Central memory CD4-positive, alpha-beta T cell (primary cell): ENCODE measurements around the gene RAB31.

Experiments used
- DNase-seq: peaks from one replicate; pipeline ENCODE4 v3.0.0; 2022

The RAB31 gene

DNA sequence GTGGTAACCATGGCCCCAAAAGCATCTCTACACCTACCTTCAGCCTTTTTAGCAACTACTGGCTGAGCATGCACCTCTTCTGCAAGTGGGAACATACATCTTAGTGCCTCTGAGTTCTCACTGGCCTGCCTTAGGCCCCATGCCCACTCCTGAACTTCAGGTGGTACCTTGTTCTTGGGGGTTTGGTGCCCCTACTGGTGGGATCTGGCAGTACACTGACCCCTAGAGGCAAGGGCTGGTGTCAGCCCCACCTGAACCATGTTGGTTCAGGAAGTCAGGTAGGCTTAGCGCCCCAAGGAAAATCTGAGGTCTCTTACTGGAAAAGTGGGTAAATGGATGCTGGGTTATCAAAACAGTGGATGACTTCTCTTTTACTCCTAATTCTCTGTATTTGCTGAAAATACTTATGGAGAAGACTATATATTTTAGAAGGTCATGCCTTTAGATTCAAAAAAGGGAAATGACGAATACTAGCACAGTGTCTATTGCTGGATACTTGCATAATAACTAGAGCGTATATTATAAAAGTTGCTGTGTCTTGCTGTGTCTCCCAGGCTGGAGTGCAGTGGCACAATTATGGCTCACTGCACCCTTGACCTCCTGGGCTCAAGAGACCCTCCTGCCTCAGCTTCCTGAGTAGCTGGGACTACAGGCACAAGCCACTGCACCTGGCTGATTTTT lies 84.6 kb downstream of the RAB31 start:
- no peak for DNase-seq

DNA sequence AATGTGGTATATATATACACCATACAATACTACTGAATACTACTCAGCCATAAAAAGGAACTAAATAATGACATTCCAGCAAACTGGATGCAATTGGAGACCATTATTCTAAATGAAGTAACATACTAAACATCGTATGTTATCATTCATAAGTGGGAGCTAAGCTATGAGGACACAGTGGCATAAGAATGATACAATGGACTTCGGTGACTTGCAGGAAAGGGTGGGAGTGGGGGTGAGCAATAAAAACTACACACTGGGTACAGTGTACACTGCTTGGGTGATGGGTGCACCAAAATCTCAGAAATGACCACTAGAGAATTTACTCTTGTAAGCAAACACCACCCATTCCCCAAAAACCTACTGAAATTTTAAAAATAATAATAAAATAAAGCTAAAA lies 87.9 kb downstream of the RAB31 start:
- DNase-seq: no peak

DNA sequence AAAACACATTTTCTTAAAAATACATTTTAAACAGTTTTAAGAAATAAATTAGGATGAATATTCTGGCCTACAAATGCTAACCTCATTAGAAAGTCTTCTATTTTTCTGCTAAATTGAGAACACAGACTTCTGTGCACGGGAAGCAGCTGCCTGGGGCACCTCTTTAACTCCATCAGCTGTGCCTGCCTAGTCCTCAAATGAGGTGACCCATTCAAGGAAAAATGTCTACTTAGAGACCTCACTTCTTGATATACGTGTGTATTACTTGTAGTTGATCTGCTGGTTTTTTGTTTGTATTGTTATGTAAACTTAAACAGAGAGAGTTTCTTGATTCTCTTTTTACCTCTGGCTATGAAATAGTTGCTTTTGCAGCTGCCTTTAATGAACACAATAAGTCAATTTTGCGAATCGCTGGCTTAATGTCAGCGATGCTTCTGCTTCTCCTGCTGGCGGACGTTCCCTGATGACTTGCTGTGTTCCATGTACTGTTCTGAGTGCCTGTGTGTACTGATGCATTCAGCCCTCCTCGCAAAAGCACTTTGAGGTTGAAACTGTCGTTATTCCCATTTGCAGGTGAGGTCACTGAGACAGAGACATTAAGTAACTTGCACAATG lies 88.9 kb downstream of the RAB31 start:
- DNase-seq: no peak

DNA sequence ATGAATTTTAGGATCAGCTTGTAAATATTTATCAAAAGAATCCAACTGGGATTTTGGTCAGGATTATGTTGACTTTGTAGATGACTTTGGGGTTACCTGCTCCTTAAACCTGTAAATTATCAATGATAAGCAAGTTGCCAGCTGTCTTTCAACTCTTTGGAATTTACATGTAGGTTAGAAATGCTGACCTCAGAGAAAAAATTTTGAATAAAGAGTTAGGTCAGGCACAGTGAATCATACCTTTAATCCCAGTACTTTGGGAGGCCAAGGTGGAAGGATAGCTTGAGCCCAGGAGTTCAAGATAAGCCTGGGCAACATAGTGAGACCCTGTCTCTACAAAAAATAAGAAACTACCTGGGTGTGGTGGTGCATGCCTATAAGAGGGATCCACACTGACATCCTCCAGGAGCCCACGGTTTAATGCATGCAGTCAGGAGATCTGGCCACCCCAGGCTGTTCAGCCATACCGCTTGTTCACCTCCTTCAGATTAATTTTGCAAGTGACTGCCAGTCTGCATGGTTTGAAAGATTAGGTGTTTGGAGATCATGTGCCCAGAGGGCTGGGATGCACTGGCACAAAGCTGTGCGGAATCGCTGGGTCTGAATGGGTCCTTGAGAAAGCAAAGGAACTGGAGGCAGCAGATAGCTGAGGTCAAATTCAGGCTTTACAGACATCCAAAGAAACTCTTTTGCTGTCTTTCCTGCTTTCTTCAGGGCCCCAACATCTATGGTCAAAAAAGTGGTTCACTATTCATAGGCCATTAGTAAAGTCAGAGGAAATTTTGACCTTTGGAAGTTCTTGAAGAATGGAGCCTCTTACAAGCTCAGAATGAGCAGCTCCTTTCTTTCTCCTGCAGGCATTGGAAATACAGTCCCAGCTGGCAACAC lies 94.3 kb downstream of the RAB31 start:
- DNase-seq: no peak

DNA sequence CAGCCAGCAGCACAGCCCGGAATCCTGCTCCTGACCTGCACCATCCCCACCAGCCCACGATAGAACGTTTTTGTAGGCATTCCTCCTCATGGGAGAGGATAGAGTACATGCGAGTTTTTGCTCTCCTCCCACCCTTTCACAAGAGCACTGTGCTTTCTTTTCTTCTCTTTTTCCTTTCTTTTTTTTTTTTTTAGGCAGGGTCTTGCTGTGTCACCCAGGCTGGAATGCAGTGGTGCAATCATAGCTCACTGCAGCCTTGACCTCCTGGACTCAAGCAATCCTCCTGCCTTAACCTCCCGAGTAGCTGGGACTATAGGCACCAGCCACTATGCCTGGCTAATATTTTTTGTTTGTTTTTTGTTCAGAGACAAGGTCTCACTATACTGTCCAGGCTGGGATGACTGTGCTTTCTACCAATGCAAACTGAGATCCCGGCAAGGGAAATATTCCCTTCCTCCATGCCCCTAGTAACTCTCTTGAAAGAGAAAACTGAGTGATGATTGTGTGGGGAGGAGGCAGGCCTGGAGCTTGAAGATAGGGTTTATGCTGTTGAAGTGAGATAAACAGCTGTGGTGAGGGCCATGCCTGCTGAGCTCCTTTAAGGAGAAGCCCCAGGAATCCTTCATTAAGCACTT lies 95.1 kb downstream of the RAB31 start:
- no peak for DNase-seq

DNA sequence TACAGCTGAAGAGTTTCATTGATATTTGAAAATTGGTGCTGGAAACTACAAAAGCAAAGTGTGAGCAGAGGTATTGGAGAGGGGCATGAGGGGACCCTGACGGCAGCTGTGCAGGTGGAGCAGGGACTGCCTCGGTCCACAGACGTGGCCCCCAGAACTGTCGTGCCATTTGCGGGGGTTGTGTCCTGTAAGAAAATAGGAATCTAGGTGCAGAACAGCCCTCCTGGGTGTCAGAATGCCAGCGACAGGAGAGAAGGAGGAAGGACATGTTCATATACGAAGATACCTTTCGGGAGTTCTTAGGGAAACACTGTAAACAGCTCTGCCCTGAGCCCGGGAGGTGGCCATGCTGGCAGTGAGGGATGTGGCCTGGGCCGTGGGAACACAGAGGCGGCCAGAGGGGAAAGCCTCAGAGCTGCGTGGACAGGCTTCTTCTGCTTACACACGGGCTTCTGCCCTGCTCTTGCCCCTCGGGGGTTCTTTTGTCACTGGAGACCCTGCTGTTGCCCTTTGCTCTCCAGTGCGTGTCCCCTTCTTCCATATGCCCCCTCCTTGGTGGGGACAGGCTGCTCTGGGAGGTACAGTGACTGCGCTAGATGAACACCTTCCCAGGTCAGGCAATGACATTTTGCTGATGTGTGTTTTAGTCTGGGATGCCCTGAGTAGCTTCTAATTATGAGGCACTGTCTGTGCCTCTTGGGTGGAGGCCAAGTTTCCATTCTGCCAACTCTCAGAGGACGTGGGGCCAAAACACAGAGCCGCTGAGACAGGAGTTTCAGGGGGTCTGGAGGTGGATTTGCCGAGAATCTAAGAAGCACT lies 95.8 kb downstream of the RAB31 start:
- DNase-seq: no peak

DNA sequence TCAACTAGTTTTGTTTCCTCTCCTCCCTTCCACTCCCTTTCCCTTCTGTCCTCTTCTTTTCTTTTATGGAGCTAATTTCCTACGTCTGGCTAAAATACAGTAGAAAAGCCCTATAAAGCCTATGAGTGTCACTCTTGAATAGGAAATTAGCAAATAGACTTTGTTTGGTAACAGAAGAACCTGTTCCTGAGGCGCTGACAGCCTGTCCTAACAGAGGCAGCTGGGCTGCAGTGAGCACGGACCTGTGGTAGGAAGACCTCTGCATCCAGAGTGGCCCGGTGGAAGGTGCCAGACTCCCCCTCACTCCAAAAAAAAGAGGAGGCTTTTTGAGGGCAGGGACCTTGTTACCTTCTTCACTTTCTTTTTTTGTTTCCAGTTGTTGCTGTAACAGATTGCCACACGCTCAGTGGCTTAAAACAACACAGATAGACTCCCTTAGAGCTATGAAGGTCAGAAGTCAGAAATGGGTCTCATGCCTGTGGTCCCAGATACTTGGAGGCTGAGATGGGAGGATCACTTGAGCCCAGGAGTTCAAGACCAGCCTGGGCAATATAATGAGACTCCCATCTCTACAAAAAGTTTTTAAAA lies 96.5 kb downstream of the RAB31 start:
- no peak for DNase-seq

DNA sequence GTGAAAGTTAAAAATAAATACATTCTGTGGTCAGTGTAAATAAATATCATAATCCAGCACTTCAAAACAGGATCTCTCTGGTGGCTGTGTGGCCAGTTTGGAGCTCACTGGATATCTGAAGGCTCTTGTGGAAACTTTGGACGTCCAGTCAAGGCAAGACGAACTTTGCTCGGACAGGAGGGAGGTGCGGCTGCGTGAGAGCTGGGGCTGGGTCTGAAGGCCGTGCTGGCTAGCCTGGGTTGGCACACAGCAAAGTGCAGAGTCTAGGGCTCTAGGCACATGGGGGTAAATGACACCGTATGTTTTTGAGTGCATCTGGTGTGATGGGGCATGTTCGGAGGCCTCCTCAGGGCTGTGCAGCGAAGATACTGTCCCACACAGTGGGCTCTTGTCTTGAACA lies 98.8 kb downstream of the RAB31 start:
- DNase-seq: no peak

DNA sequence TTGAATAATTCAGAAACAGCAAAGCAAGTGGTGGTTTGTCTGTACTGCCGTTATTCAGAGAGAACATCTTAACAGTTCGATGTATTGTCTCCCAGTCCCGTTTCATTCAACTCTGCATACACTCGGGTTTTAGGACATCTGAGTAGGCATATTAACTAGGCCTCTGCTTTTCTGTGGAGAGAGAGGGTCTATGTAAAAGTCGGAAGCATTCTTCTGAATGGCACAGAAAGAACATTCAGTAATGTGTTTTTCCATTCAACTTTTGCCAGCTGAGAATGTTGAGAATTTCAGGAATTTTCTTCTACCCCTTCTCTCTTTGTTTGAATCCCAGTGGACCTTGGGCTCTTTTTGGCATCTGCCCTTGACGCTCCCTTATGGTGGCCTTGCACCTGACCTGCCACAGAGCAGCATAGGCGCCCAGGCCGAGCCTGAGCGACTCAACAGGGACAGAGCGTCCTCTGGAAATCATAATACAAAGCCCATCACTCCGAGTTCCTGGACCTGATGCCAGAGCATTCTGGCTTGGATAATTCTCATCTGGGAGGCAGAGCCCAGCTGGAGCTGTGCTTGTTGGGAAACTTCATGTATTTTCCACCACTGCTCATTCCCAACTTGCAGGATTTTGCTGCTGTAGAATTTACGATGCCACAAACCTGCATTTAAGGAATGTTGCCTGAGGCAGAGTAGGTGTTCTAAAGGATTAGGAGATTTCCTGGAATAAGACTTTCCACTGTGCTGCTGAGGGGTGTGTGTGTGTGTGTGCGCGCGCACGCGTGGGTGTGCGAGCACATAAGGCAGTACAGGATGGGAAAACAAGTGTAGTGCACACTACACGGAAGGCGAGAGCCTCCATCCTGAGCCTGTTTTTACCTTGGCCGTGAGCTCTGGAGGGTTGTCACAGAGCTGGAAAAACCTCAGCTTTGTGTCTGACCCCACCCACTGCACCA lies 100.5 kb downstream of the RAB31 start:
- no peak for DNase-seq

DNA sequence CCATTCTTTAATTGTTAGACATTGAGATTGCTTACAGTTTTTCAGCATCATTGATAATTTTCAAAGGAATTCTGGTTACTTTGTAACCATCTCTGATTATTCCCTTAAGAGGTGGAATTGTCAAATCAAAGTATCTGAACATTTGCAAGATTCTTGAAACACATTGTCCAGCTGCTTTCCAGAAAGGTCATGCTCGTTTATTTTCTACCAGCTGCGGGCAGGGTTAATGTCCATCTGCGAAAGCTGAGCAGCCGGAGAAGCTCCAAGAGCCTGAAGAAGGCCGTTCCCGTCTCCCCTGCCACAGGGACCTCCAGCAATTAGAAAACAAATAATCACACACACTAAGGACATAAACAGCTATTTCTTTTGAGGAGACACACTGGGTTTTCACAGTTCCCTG lies 101.6 kb downstream of the RAB31 start:
- no peak for DNase-seq

DNA sequence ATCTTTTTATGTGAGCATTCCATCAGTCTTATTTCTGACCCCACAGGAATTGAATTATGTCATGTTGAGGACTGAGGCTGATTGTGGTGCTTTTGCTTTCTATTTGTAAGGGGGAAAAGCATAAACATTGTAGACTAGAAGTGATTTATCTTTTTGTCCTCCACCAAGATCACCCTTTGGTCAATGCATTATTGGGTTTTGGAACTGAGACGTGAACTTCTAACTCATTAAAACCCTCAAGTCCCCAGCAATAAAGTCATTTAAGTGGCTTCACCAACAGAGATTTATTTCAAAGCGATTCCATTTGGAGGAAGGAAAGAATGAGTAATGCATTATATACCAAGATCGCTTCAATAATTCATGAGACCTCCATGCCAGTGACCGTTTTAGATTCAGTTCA lies 102.2 kb downstream of the RAB31 start:
- no peak for DNase-seq

DNA sequence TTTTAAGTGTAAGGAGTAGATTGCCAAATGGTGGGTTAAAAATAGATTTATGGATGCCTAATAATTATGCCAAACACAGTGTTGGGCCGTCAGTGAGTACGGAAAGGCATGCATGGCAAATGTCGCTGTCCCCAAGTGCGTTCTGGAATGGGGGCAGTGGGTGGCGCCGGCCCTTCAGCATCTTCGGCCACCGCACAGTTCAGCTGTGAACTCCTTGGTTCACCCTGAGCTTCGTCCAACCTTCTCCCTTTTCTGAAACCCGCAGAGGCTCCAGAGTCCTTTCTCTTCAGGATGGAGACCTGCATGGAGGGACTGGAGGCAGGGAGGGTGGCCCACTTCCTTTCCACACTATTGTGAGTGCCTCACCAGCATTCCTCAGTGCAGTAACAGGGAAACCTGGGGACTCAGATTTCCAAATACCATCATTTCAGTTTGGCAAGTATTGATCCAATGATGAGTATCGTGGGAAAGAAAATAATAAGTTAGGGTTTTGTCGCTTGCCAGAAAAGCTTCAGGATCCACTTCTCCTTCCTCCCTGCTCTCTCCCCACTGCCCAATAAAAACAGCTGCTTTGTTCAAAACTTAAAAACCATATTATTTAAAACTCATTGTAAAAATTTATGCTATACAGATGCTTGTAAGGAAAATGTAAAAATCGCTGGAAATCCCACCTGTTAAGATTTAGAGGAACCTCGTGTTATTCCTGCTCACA lies 103.0 kb downstream of the RAB31 start:
- DNase-seq: no peak

DNA sequence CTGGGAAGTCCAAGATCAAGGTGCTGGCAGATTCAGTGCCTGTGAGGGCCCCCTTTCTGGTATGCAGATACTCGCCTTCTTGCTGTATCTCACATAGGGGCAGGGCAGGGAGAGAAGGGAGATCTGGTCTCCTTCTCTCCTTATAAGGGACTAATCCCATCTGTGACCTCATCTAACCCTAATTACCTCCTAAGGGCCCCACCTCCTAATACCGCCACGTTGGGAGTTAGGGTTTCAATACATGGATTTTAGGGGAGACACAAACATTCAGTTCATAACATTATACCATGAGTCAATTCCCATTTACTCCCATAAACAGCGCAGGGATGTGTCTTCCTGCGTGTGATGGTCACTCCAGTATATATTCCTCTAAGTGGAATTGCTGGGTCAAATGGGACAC lies 103.9 kb downstream of the RAB31 start:
- no peak for DNase-seq

DNA sequence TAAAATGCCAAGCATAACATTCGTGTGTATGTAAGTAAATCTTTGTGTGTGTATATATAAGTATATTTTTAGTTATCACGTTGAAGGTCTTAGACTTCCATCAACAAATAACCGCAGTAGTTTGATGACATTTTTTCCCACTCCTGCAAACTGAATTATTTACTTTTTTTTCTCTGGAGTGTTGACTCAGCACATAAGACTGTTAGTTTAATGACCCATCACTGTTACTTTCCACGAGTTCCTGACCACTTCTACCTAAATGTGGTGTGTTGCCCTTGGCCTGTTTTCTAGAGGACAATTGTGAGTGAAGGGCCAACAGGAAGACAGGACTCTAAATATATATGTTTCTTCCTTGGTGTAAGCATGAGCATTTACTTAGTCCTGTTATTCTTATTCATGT lies 106.3 kb downstream of the RAB31 start:
- DNase-seq: no peak

DNA sequence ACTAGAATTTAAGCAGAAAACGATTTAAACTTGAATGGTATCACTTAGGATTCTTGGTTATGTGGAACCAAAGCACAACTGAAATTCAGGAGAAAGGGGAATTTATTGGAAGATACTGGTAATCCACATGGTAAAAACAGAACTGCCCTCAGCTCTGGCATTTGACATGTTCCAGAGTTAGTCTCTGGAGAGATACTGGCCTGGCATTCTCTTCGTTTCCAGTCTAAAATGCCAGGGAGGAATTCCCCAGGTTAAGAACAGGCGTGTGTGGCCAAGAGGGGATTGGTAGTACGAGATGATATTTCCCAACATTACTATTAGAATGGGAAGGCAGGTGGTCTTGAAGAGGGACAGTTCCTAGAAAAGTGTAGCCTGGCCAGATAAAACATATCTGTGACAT lies 109.2 kb downstream of the RAB31 start:
- DNase-seq: no peak

DNA sequence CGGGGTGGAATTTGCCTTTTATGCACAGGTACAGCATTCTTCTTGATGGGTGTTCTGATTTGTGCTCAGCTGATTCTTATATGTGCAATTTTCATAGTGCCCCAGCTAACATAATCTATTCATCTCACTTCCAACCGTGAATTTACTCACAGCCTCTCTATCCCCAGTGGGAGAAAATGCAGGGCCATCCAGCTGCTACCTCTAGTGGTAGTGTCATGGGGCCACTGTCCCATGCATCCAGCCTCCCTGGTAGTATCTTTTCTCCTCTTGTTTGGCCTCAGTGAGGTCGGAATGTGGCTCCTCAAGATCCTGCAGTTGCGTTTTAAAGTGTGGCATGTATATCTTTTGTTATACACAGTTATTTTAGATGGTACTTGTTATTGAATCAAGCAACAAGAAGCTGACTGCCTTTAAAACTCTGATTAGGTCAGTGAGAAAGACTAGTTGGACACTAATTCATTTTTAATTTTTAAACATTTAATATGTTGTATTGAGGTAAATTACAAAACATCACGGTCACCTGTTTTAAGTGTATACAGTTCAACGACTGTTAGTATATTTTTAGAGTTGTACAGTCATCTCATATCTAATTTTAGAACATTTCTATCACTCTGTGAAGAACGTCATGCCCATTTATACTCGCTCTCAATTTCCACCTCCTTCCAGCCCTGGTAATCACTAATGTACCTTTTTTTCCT lies 109.8 kb downstream of the RAB31 start:
- DNase-seq: no peak

DNA sequence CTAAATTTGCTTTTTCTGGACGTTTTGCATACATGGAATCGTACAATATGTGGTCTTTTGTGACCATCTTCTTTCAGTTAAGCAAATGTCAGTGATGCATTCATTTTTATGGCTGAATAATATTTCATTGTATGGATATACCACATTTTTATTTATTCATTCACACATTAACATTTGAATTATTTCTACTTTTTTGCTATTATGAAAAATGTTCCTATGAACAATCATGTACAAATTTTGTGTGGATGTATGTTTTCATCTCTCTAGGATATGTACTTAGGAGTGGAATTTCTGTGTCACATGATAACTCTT lies 110.3 kb downstream of the RAB31 start:
- no peak for DNase-seq

DNA sequence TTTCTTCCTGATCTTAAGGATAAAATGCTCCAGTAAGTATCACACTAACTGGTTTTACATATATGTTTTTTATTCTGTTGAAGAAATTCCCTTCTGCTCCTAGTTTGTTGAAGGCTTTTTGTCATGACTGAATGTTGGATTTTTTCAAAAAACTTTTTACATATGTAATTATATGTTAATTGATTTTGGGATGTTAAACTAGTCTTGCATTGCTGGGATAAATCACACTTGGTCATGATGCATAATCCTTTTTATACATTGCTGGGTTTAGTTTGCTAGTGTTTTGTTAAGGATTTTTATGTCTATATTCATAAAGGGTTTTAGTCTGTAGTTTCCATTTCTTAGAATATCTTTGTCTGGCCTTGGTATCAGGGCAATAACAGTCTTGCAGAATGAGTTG lies 112.0 kb downstream of the RAB31 start:
- no peak for DNase-seq

DNA sequence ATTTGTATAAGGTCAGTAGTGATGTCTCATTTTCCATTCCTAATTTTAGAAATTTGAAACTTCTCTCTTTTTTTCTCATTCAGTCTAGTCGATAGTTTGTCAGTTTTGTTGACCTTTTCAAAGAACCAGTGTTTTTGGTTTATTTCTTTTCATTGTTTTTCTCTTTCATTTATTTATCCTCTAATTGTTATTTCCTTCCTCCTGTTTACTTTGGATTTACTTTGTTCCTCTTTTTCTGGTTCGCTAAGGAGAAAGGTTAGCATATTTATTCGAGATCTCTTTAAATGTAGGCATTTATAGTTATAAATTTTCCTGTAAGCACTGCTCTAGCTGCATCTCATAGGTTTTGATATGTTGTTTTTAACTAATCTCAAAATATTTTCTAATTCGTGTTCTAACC lies 112.6 kb downstream of the RAB31 start:
- DNase-seq: no peak
